ENCODE measurements around the gene NUDT3.
A peak's percentile ranks its signal among the peaks of the same experiment; 100 is the strongest.
"Not testable (repeated sequence)": the region's sequence is repeated elsewhere in the genome, so short reads cannot be mapped to it uniquely, and the experiment has no call there.

The NUDT3 gene

DNA sequence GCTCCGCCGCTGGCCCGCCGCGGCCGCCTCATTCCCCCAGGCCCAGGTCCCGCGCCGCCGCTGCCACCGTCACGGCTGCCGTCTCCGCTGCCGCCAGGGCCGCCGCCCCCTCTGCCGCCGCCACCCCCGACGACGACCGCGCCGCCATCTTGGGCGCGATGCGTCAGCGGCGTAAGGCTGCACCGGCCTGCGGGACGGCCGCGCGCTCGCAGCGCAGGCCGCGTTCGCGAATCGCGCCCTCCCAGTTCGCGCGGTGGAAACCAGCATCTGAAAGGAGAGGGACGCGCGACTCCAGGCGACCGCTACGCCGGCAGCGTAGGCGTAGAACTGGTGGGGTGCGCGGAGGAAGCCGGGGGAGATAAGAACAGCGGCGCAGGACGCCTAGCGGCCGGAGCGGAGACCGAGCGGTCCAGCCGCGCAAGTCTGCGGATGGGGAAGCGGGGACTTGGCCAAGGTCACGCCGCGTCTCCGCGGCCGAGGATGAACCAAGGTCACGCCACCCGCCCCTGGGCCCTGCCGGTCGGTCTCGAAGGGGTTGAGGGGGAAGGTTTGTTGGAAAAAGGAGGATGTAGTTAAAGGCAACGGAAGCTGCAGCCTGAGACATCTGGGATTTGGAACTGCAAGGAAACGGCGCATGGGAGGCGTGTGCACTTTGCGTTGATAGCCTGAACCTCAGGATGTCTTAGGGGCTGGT lies at the start of gene NUDT3:
TSS of gene NUDT3 (minus strand) at position 173 of the 694 bp plus-strand sequence. CDS start 307 bp downstream, outside the sequence.
- DNase-seq, result peak; percentile 85 to 91 (median 87)

- no peak for DNase-seq
Measured at GRCh38 chr6:34441526-34441925, 49.1 kb upstream of the NUDT3 start.

GRCh38 chr6:34439442-34439841 lies 47.0 kb upstream of the NUDT3 start:
- no peak for DNase-seq

DNA sequence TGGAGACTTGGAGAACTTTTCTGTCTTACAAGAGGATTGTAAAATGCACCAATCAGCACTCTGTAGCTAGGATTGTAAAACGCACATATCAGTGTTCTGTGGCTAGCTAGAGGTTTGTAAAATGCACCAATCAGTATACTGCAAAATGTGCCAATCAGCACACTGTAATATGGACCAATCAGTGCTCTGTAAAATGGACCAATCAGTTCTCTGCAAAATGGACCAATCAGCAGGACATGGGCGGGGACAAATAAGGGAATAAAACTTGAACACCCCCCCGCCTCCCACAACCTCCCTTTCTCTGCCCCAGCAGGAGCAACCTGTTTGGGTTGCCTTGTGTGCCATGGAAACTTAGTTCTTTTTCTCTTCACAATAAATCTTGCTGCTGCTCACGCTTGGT lies 46.2 kb upstream of the NUDT3 start:
- DNase-seq, result no peak

DNA sequence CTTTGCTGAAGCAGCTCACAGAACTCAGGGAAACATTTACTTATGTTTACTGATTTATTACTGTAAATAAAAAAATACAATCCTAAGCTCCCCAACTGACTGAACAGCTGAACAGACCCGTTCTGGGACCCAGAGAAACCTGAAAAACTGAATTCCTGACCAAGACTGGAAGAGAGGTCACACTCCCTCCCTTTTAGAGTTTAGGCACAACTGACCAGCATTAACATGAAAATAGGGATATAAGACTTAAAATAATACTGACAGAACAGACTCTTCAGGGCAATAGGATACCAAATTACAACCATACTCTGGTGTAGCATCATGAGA lies 45.1 kb upstream of the NUDT3 start:
- DNase-seq, result no peak

GRCh38 chr6:34436803-34437643 lies 44.6 kb upstream of the NUDT3 start:
- DNase-seq, result no peak

DNA sequence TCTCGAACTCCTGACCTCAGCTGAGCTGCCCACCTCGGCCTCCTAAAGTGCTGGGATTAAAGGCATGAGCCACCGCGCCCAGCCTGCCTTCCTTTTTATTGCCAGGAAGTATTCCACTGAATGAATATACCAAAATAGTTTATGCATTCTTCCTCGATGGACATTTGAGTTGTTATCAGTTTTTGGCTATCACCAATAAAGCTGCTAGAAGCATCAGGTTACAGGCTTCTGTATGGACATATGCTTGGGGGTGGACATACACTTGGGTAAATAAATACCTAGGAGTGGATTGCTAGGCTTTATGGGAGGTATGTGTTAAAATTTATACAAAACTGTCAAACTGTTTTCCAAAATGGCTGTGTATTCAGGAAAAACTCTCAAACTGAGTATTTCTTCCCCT lies 43.4 kb upstream of the NUDT3 start:
- DNase-seq, result no peak

GRCh38 chr6:34425498-34426410 lies 33.3 kb upstream of the NUDT3 start, which contains the start of gene RPS10:
Gene RPS10 (minus strand): TSS chr6:34426069. CDS start chr6:34425221, 848 bp downstream.
- peak; percentile 79 to 85 (median 80) for DNase-seq

DNA sequence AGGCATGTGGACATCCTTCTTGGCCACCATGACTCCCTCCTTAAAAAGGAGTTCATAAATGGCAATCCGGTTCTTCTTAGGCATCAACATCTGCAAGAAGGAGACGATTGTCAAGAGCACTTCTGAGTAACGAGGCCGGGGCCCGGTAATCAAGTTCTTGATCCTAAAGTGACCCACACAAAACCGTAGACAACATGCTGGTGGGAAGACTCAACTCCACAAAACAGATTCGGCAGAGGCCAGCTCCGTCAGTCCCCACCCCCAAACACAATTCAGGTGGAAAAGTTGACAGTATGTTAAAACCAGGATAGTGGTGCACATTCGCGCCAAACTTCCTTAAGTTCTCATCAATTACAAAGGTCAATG lies 32.6 kb upstream of the NUDT3 start:
- DNase-seq, result no peak

GRCh38 chr6:34424200-34425131 lies 32.0 kb upstream of the NUDT3 start:
- no peak for DNase-seq

DNA sequence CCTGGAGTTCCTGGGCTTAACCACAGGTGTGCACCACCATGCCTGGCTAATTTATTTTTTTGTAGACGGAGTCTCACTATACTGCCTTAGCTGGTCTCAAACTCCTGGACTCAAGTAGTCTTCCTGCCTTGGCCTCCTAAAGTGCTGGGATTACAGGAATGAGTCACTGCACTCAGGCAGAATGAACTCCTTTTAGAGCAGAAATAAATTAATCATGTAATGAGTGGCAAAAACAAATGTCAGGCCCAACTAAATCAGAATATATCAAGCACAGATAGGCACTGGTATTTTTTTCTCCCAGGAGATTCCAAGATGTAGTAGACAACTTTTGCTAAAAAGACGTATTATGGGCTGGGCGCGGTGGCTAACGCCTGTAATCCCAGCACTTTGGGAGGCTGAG lies 30.8 kb upstream of the NUDT3 start:
- no peak for DNase-seq

- DNase-seq, result no peak
Measured at GRCh38 chr6:34418367-34418766, 25.9 kb upstream of the NUDT3 start.

GRCh38 chr6:34416877-34417371 lies 24.5 kb upstream of the NUDT3 start:
- no peak for DNase-seq

GRCh38 chr6:34414999-34415858 lies 22.8 kb upstream of the NUDT3 start:
- peak in 1 of 4 experiments; percentile 5 for DNase-seq

GRCh38 chr6:34412643-34413214 lies 20.3 kb upstream of the NUDT3 start:
- DNase-seq, result no peak

DNA sequence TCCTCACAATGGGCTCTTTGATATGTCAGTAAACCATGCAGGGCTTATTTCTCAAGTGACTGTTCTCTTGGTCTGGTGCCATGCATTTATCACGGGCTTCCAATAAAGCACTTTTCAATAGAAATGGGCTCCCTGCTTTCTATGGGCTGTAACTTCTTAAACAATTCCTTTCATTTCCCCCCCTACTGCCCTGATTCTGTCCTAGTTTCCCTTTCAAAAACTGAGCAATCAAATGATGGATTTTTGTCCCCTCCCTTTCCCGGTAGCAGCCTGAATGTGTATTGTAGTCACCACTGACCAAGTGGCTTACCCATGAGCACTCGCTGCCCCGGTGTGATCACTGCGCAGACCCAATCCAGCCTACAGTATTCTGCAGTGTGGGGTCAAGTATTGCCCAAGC lies 19.5 kb upstream of the NUDT3 start:
- DNase-seq, result no peak

DNA sequence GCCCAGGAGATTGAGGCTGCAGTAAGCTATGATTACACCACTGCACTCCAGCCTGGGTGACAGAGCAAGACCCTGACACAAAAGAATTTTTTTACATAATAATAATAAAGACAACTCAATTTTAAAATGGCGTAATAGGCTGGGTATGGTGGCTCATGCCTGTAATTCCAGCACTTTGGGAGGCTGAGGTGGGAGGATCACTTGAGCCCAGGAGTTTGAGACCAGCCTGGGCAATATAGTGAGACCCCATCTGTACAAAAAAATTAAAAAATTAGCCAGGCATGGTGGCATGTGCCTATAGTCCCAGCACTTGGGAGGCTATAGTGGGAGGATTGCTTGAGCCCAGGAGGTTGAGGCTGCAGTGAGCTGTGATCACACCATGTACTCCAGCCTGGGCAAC lies 15.4 kb upstream of the NUDT3 start:
- DNase-seq, result not testable (repeated sequence)

- no peak for DNase-seq
Measured at GRCh38 chr6:34396518-34396917, 4.0 kb upstream of the NUDT3 start.

- DNase-seq, result no peak
Measured at GRCh38 chr6:34393966-34394305, 1.5 kb upstream of the NUDT3 start.

DNA sequence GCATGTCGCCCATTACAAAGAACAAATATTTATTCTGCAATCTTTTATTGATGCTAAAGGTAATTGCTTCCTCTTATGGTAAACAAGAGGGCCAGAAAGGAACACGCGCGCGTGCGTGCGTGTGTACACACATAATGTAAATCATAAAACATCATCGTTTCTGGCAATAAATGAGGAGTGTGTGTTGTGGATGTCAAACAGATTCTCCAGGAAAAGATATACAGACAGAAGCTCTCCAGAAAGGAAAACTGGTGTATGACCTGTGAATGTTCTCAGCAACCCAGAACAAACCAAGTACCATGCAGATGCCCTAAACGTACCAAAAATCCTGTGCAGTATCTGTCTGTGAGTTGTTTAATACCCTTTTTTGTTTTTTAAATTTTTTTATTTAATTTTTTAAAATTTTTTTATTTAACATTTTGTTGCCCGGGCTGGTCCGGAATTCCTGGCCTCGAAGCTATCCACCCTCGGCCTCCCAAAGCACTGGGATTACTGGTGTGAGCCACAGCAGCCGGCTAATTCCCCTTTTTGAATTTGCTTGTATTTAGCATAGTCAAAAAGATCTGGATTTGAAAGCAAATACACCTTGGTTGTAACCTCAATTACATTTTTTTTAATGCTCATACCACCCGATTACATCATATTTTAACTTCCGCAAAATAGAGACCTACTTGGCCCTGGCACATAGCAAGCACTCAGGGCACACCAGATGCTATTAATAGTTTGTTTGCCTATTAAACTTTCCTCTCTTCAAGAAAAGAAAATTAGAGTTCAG lies 909 bp upstream of the NUDT3 start:
- DNase-seq, result no peak
